Right atrium auricular region (tissue), 2 donors: ENCODE data around the gene ADGRA1. TPM values are rescaled to one million over a fixed set of nuclear protein-coding genes. Genes with fewer than 3 reads are reported as not detected.

ENCODE experiments used
- DNase-seq: peaks from one replicate; pipeline ENCODE4 v3.0.0-alpha.2; 2019; ENCODE audit warnings: low spot score
- H3K27ac ChIP-seq, 2 donors: fragments of 200-600 bp; sonication (generic); 1 replicate in 1 of 2; 2 replicates in 1 of 2; pipeline ENCODE4 v1.5.1; 2016 to 2019
- H3K27me3 ChIP-seq, 2 donors: fragments of 200-600 bp; sonication (generic); one replicate each; pipeline versions ENCODE4 v1.5.1 to v1.6.0; 2017 to 2019
- H3K36me3 ChIP-seq: fragments of 200-600 bp; sonication (generic); one replicate; pipeline ENCODE4 v1.5.1; 2016
- H3K4me1 ChIP-seq, 2 donors: fragments of 200-600 bp; sonication (generic); one replicate each; pipeline versions ENCODE4 v1.5.1 to v1.6.0; 2017 to 2019
- H3K4me3 ChIP-seq, 2 donors: fragments of 200-600 bp; sonication (generic); 1 replicate in 1 of 2; 2 replicates in 1 of 2; pipeline ENCODE4 v1.5.1; 2017 to 2019; ENCODE audit warnings: mild to moderate bottlenecking in 1 of 2, moderate library complexity in 1 of 2
- H3K9me3 ChIP-seq, 2 donors: fragments of 200-600 bp; sonication (generic); one replicate each; pipeline ENCODE4 v1.5.1; 2019
- CTCF ChIP-seq, 2 donors: fragments of 200-600 bp; sonication (generic); IDR thresholded peaks; one replicate each; pipeline ENCODE4 v1.5.1; 2019; ENCODE audit warnings: antibody characterized with exemption in 2 of 2
- total RNA-seq, 2 donors: library from RNA; depleted of rRNA; stranded (reverse); fragments of >200 nt; gene quantifications; one replicate each; pipeline ENCODE4 v1.1.0, GENCODE V29; 2016

ADGRA1 gene
- total RNA-seq, 2 donors from 2014 or later: 0.11 to 0.51 TPM

- H3K27me3 ChIP-seq: no peaks in the 10 kb centered on the region
- H3K27ac ChIP-seq: no peak overlapping the region
- H3K4me1 ChIP-seq: no peaks in the 10 kb centered on the region
- H3K9me3 ChIP-seq: no peaks in the 10 kb centered on the region
- no peak for TF ChIP-seq CTCF (IDR thresholded peaks at IDR 0.05)
- H3K4me3 ChIP-seq: no peak overlapping the region
- H3K36me3 ChIP-seq: no peaks in the 10 kb centered on the region
- DNase-seq: no peak
These were observed 38.9 kb downstream of the ADGRA1 start for GRCh38 chr10:133126431-133127290.

GRCh38 chr10:133127291-133128125 lies 39.8 kb downstream of the ADGRA1 start:
- DNase-seq: no peak
- TF ChIP-seq CTCF (IDR thresholded peaks at IDR 0.05): no peak
- no peak overlapping the region for H3K4me3 ChIP-seq
- no peaks in the 10 kb centered on the region for H3K36me3 ChIP-seq
- no peak overlapping the region for H3K27ac ChIP-seq
- H3K27me3 ChIP-seq: no peaks in the 10 kb centered on the region
- no peaks in the 10 kb centered on the region for H3K9me3 ChIP-seq
- no peaks in the 10 kb centered on the region for H3K4me1 ChIP-seq

- Histone ChIP-seq H3K4me1 (no peaks in the 10 kb centered on the region), H3K27ac (no peak overlapping the region), H3K27me3 (no peaks in the 10 kb centered on the region), H3K9me3 (no peaks in the 10 kb centered on the region), H3K36me3 (no peaks in the 10 kb centered on the region), H3K4me3 (no peak overlapping the region)
- DNase-seq: no peak
- no peak for TF ChIP-seq CTCF (IDR thresholded peaks at IDR 0.05)
These were observed 40.7 kb downstream of the ADGRA1 start for GRCh38 chr10:133128126-133129070.

GRCh38 chr10:133129071-133129858 lies 41.5 kb downstream of the ADGRA1 start:
- no peaks in the 10 kb centered on the region for H3K27me3 ChIP-seq
- H3K27ac ChIP-seq: no peak overlapping the region
- no peaks in the 10 kb centered on the region for H3K4me1 ChIP-seq
- no peak overlapping the region for H3K4me3 ChIP-seq
- H3K36me3 ChIP-seq: no peaks in the 10 kb centered on the region
- DNase-seq: no peak
- TF ChIP-seq CTCF (IDR thresholded peaks at IDR 0.05): no peak
- H3K9me3 ChIP-seq: no peaks in the 10 kb centered on the region
